ENCODE results near the gene EXT2.

EXT2 gene

DNA sequence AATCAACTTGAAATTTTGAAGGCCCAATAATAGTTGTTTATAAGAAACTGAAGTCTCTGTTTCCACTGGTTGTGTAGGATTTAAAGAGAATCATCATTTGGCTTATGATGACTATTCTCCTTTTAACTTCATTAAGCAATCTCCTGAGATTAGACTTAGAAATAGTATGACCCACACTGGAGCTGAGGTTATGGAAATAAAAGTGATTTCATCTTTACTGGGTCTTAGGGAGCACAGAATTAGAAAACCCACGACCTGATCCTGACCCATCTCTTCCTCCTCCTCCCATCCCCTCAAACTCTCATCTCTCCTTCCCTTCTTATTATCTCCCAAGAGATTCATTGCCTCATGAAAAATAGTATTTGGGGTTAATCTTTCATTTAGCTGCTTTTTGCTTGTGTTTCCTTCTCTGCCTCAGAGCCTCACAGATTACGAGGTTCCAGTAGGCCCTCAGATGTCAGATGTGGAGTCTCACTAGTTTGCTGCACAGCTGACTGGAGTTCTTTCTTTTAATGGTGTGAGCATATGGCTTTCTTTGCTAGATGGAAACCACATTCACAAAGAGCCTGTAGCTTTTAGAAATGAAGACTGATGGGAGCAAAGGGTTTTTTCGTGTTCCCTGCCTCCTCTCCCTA is 129.5 kb downstream of the EXT2 start:
- H3K4me1 ChIP-seq (ENCODE audit: low read length), result no peaks in the 10 kb centered on the region
- TF ChIP-seq, protein P1, sequence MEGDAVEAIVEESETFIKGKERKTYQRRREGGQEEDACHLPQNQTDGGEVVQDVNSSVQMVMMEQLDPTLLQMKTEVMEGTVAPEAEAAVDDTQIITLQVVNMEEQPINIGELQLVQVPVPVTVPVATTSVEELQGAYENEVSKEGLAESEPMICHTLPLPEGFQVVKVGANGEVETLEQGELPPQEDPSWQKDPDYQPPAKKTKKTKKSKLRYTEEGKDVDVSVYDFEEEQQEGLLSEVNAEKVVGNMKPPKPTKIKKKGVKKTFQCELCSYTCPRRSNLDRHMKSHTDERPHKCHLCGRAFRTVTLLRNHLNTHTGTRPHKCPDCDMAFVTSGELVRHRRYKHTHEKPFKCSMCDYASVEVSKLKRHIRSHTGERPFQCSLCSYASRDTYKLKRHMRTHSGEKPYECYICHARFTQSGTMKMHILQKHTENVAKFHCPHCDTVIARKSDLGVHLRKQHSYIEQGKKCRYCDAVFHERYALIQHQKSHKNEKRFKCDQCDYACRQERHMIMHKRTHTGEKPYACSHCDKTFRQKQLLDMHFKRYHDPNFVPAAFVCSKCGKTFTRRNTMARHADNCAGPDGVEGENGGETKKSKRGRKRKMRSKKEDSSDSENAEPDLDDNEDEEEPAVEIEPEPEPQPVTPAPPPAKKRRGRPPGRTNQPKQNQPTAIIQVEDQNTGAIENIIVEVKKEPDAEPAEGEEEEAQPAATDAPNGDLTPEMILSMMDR (IDR thresholded peaks at IDR 0.05; ENCODE audit: low read depth, low read length), result no peak
- no peak for TF ChIP-seq EZH2phosphoT487 (IDR thresholded peaks at IDR 0.05; ENCODE audit: low read depth)
- H4K20me1 ChIP-seq (ENCODE audit: insufficient read depth, low read length), result 0 out of 2 replicates have a peak, but pooled peaks cover 3% of the 10 kb centered on the region
- H3K79me2 ChIP-seq (ENCODE audit: low read length), result no peaks in the 10 kb centered on the region
- H3K4me2 ChIP-seq (ENCODE audit: low read length), result no peak overlapping the region
- H2AFZ ChIP-seq (ENCODE audit: low read depth, low read length), result no peak overlapping the region
- H3K9me3 ChIP-seq (ENCODE audit: insufficient read depth, low read length), result no peaks in the 10 kb centered on the region
- H3K27ac ChIP-seq (ENCODE audit: low read length), result no peak overlapping the region
- no peak overlapping the region for H3K4me3 ChIP-seq (ENCODE audit: low read length)
- H3K36me3 ChIP-seq (replicated peaks; ENCODE audit: low read depth, low read length), result peaks cover 3% of the 10 kb centered on the region
- H3K27me3 ChIP-seq (ENCODE audit: low read depth, low read length), result no peaks in the 10 kb centered on the region
- no peak overlapping the region for H3K9ac ChIP-seq (ENCODE audit: low read length)

DNA sequence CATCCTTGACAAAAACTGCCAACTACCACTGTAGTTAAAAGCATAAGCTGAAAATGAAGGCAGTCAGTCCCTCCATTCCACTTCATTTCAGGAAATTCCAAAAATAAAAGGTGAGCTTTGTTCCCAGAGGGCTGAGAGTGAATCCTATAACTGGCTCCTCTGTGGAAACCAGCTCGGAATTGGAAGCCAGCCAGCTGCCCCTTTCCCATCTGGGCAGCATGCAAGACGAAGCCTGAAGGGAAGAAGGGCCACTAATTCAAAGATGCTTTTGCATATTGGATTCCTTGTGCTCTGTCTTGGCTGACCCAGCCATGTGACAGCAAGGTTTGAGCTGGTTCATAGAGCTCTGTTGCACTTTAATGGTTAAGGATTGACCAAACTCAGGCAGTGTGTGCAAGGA is 131.0 kb downstream of the EXT2 start:
- no peaks in the 10 kb centered on the region for H3K4me1 ChIP-seq (ENCODE audit: low read length)
- no peak overlapping the region for H3K27ac ChIP-seq (ENCODE audit: low read length)
- TF ChIP-seq, protein P1 (IDR thresholded peaks at IDR 0.05; ENCODE audit: low read depth, low read length), result no peak
- TF ChIP-seq EZH2phosphoT487 (IDR thresholded peaks at IDR 0.05; ENCODE audit: low read depth), result no peak
- H4K20me1 ChIP-seq (ENCODE audit: insufficient read depth, low read length), result 0 out of 2 replicates have a peak, but pooled peaks cover 3% of the 10 kb centered on the region
- no peak overlapping the region for H3K4me2 ChIP-seq (ENCODE audit: low read length)
- no peaks in the 10 kb centered on the region for H3K79me2 ChIP-seq (ENCODE audit: low read length)
- no peaks in the 10 kb centered on the region for H3K27me3 ChIP-seq (ENCODE audit: low read depth, low read length)
- no peak overlapping the region for H2AFZ ChIP-seq (ENCODE audit: low read depth, low read length)
- H3K9me3 ChIP-seq (ENCODE audit: insufficient read depth, low read length), result no peaks in the 10 kb centered on the region
- H3K36me3 ChIP-seq (replicated peaks; ENCODE audit: low read depth, low read length), result peaks cover 3% of the 10 kb centered on the region
- H3K9ac ChIP-seq (ENCODE audit: low read length), result no peak overlapping the region
- H3K4me3 ChIP-seq (ENCODE audit: low read length), result no peak overlapping the region

DNA sequence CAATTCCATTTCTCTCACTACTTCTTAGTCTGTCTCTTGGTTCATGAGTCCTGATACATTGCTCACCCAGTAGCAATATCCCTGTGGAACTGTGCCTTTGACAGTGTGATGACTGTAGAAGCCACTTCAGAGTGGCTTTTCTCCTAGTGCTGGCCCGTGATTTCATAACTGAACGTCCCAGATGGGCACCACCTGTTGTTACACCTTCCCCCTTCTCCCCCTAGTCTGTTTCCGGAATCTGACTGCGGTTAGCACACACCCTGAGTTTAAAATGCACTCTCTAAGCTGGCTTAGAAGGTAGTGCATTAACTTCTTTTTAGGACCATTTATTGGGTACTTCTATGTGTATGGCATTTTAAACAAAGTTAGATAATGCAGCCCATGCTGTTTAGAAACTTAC is 131.5 kb downstream of the EXT2 start:
- H4K20me1 ChIP-seq (ENCODE audit: insufficient read depth, low read length), result 0 out of 2 replicates have a peak, but pooled peaks cover 3% of the 10 kb centered on the region
- H3K4me1 ChIP-seq (ENCODE audit: low read length), result no peaks in the 10 kb centered on the region
- no peaks in the 10 kb centered on the region for H3K79me2 ChIP-seq (ENCODE audit: low read length)
- H3K4me3 ChIP-seq (ENCODE audit: low read length), result no peak overlapping the region
- H3K9ac ChIP-seq (ENCODE audit: low read length), result no peak overlapping the region
- H3K36me3 ChIP-seq (replicated peaks; ENCODE audit: low read depth, low read length), result peaks cover 3% of the 10 kb centered on the region
- TF ChIP-seq, protein P1 (IDR thresholded peaks at IDR 0.05; ENCODE audit: low read depth, low read length), result no peak
- TF ChIP-seq EZH2phosphoT487 (IDR thresholded peaks at IDR 0.05; ENCODE audit: low read depth), result no peak
- H3K27ac ChIP-seq (ENCODE audit: low read length), result no peak overlapping the region
- H3K4me2 ChIP-seq (ENCODE audit: low read length), result no peak overlapping the region
- no peaks in the 10 kb centered on the region for H3K27me3 ChIP-seq (ENCODE audit: low read depth, low read length)
- no peaks in the 10 kb centered on the region for H3K9me3 ChIP-seq (ENCODE audit: insufficient read depth, low read length)
- H2AFZ ChIP-seq (ENCODE audit: low read depth, low read length), result no peak overlapping the region

DNA sequence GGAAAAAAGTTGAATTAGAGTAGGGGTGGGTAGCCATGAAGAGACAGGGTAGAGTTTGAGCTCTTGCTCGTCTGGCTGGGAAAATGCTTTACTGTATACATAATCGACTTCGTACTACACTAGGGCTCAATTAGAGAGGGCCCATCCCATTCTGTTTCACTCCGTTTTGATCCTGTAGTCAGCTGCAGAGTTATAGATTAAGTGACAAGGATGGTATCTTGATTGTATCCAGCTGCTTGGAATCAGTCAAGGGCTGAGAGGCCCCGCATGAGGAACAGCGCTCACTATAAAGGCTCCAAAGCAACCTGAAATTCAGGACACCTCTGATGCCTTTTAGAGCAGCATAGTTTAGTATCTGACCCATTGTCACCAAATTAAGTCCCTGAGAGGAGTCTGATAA is 132.9 kb downstream of the EXT2 start:
- H3K27me3 ChIP-seq (ENCODE audit: low read depth, low read length), result no peaks in the 10 kb centered on the region
- TF ChIP-seq, protein P1 (IDR thresholded peaks at IDR 0.05; ENCODE audit: low read depth, low read length), result no peak
- TF ChIP-seq EZH2phosphoT487 (IDR thresholded peaks at IDR 0.05; ENCODE audit: low read depth), result no peak
- H3K27ac ChIP-seq (ENCODE audit: low read length), result no peak overlapping the region
- no peak overlapping the region for H2AFZ ChIP-seq (ENCODE audit: low read depth, low read length)
- no peaks in the 10 kb centered on the region for H3K79me2 ChIP-seq (ENCODE audit: low read length)
- H3K4me2 ChIP-seq (ENCODE audit: low read length), result no peak overlapping the region
- H3K4me1 ChIP-seq (ENCODE audit: low read length), result no peaks in the 10 kb centered on the region
- H3K4me3 ChIP-seq (ENCODE audit: low read length), result no peak overlapping the region
- H3K9ac ChIP-seq (ENCODE audit: low read length), result no peak overlapping the region
- no peaks in the 10 kb centered on the region for H3K36me3 ChIP-seq (replicated peaks; ENCODE audit: low read depth, low read length)
- 0 out of 2 replicates have a peak, but pooled peaks cover 3% of the 10 kb centered on the region for H4K20me1 ChIP-seq (ENCODE audit: insufficient read depth, low read length)
- H3K9me3 ChIP-seq (ENCODE audit: insufficient read depth, low read length), result no peaks in the 10 kb centered on the region

Measured in OCI-LY3 (cell line).